Measurements from ENCODE around the gene B4GALT4.

DNA sequence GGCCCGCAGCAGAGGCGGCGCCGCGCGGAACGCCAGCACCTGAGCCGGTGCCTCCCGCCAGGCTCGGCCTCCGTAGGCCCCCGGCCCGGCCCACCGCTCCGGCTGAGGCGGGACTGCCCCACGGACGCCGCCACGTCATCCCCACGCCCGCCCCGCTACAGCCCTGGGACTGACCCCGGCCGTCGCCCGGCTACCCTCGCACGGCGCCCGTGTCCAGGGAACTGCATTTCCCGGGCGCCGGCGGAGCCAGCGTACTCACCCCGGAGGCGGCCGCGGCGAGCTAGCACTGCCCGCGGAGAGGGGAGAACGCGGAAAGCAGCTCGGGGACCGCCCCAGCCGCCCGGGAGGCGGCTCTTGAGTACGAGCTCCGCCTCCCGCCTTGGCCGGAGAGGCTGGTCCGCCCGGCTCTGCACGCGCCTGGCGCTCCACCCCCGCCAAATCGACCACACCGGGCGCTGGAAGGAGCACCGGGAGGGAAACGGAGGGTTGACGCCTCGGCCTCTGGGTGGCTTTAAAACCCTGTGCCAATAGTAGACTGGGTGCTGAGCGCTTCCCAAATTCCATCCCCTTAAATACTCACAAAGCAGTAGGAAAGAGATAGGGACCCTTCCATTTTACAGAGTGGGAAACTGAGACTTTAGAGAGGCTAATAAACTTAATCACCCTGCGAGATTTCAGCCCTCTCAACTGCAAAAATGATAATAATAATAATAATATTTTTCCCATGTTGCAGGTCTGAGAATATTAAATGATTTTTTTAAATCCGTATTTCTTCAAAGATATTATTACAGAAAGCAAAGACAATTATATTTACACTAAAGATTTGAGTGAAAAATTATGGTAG is at the start of gene B4GALT4:
- TF ChIP-seq CTCF (IDR thresholded peaks at IDR 0.05; ENCODE audit: low read length) (no peak), EZH2phosphoT487 (IDR thresholded peaks at IDR 0.05; ENCODE audit: low read length) (no peak)
